Coronary artery (tissue), 2 donors: Measurements from ENCODE around the gene RAD23A.

Source experiments
- DNase-seq: peaks from one replicate; pipeline ENCODE4 v3.0.0-alpha.2; 2017; ENCODE audit warnings: low spot score
- H3K27ac ChIP-seq, 2 donors: fragments of 200-600 bp; sonication (generic); one replicate each; pipeline ENCODE4 v1.5.1; 2016 to 2019
- H3K4me3 ChIP-seq: fragments of 200-600 bp; sonication (generic); 2 replicates; pipeline ENCODE4 v1.5.1; 2016; ENCODE audit warnings: mild to moderate bottlenecking, moderate library complexity
- CTCF ChIP-seq: fragments of 200-600 bp; sonication (generic); IDR thresholded peaks from one replicate; pipeline ENCODE4 v1.5.1; 2019; ENCODE audit warnings: antibody characterized with exemption

RAD23A gene

GRCh38 chr19:12945479-12946091, at the start of gene RAD23A:
TSS of gene RAD23A (plus strand) at chr19:12945862. CDS start at chr19:12945949, 87 bp downstream.
- no peak for TF ChIP-seq CTCF
- peak within 1 kb of the TSS; percentile 99 for H3K4me3 ChIP-seq
- DNase-seq = peak; percentile 97
- peak within 1 kb of the TSS; percentile 95 to 99 for H3K27ac ChIP-seq

GRCh38 chr19:12896460-12896859, 49.2 kb upstream of the RAD23A start:
- no peak for DNase-seq
- Histone ChIP-seq H3K4me3 (no peak overlapping the region), H3K27ac (no peak overlapping the region)
- TF ChIP-seq CTCF = no peak

GRCh38 chr19:12899891-12900518, 45.7 kb upstream of the RAD23A start:
- TF ChIP-seq CTCF = no peak
- no peak overlapping the region for H3K27ac ChIP-seq
- no peak for DNase-seq
- H3K4me3 ChIP-seq = no peak overlapping the region

- H3K27ac ChIP-seq = no peak overlapping the region
- no peak for TF ChIP-seq CTCF
- no peak for DNase-seq
- no peak overlapping the region for H3K4me3 ChIP-seq
Observed at GRCh38 chr19:12907166-12907565, 38.5 kb upstream of the RAD23A start.

- Histone ChIP-seq H3K4me3 (peak overlapping the region; percentile 28), H3K27ac (peak overlapping the region; percentile 71 to 80)
- TF ChIP-seq CTCF = no peak
- DNase-seq = no peak
Observed at GRCh38 chr19:12912571-12912970, 33.1 kb upstream of the RAD23A start.

GRCh38 chr19:12913011-12913561, 32.6 kb upstream of the RAD23A start:
- no peak for TF ChIP-seq CTCF
- DNase-seq = peak; percentile 87
- H3K4me3 ChIP-seq = peak overlapping the region; percentile 28
- peak overlapping the region; percentile 71 to 80 for H3K27ac ChIP-seq
